Activated CD4-positive, alpha-beta memory T cell treated with anti-CD3 and anti-CD28 coated beads, Interleukin-2, amount 10 ng/mL, durations not matched to agents 7 days and 5 days (primary cell): ENCODE measurements around the gene OR4C45. TPM values are rescaled to one million over a fixed set of nuclear protein-coding genes. Genes with fewer than 3 reads are reported as not detected.
"Not testable (repeated sequence)": the region's sequence is repeated elsewhere in the genome, so short reads cannot be mapped to it uniquely, and the experiment has no call there.

Experiments
- CTCF ChIA-PET: fragments of 350-600 bp; sonication (Branson Sonifier 250); formaldehyde crosslinking; loops from one replicate; lab custom pipeline; 2021; ENCODE audit warnings: antibody characterized with exemption, inconsistent platforms; lab: Charles Lee
- POLR2A ChIA-PET: fragments of 350-600 bp; sonication (Branson Sonifier 250); formaldehyde crosslinking; loops from one replicate; lab custom pipeline; 2021; ENCODE audit warnings: antibody characterized with exemption; lab: Charles Lee
- DNase-seq: peaks from one replicate; pipeline ENCODE4 v3.0.0-alpha.2; 2020
- H3K27ac Mint-ChIP-seq: one replicate; pipeline ENCODE4 v1.8.0; 2021; ENCODE audit warnings: mild to moderate bottlenecking, mixed read lengths
- H3K27me3 Mint-ChIP-seq: one replicate; pipeline ENCODE4 v1.8.0; 2021; ENCODE audit warnings: mixed read lengths
- H3K36me3 Mint-ChIP-seq: one replicate; pipeline ENCODE4 v1.8.0; 2021; ENCODE audit warnings: low read depth, mixed read lengths
- H3K4me1 Mint-ChIP-seq: one replicate; pipeline ENCODE4 v1.8.0; 2021; ENCODE audit warnings: mixed read lengths
- H3K4me3 Mint-ChIP-seq: one replicate; pipeline ENCODE4 v1.8.0; 2021; ENCODE audit warnings: mild to moderate bottlenecking, mixed read lengths
- H3K9me3 Mint-ChIP-seq: one replicate; pipeline ENCODE4 v1.8.0; 2021; ENCODE audit warnings: mixed read lengths
- total RNA-seq, 2 experiments: library from RNA; stranded (reverse); gene quantifications; one replicate each; pipeline ENCODE4 v1.2.3, GENCODE V29; 2021

The OR4C45 gene
- not detected for total RNA-seq

DNA sequence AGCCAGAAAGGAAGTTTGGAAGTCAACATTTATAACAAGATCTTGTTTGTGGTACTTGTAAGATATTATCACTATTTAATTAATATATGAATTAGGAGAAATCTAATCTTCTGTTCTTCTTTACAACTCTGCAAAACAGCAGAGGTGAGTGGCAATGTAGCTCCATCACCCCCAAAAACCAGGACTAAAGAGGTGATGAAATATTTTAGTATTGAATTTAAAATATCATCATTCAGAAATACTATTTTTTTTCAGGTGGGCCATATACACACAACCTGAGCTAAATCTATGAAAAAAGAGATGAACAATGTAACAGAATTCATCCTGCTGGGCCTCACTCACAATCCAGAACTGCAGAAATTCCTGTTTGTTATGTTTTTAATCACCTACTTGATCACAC is at the start of gene OR4C45:
TSS of gene OR4C45 (plus strand) at position 301 of the 400 bp plus-strand sequence.
- Mint-ChIP-seq H3K4me1 (no peaks in the 10 kb centered on the region), H3K4me3 (no peak within 1 kb of the TSS), H3K9me3 (peaks cover 9% of the 10 kb centered on the region), H3K27me3 (no peaks in the 10 kb centered on the region), H3K36me3 (no peaks in the 10 kb centered on the region), H3K27ac (no peak within 1 kb of the TSS)
- DNase-seq = no peak
- POLR2A ChIA-PET = no interaction called here
- CTCF ChIA-PET = no interaction called here

DNA sequence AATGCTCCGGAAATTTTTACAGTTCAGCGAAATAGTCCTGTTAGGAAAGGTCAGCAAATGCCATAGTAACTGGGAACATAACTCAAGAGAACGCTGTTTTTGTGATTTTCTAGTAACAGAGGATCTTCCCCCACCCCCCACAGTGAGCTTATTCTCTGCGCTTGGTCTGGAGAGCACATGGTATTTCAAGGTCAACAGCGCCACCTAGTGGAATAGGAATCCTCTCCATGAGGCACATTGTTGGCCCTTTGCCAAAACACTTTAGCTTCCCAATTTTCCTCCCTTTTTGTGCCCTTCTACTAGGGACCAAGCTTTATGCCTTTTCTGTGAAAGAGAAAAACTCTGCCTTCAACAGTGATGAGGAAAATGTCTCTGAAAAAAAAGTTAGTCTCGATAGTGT is 37.1 kb upstream of the OR4C45 start:
- Mint-ChIP-seq H3K27me3 (no peaks in the 10 kb centered on the region), H3K4me1 (no peaks in the 10 kb centered on the region), H3K27ac (no peak overlapping the region), H3K4me3 (no peak overlapping the region), H3K36me3 (no peaks in the 10 kb centered on the region), H3K9me3 (peaks cover 3% of the 10 kb centered on the region)
- ChIA-PET CTCF (interaction anchor here (0.6 kb wide), 1 partner anchor 532 kb away, joined by 3 read pairs; no protein-coding TSS in a partner anchor), POLR2A (interaction anchor here (1.2 kb wide), 1 partner anchor 1688 kb away, joined by 3 read pairs; no protein-coding TSS in a partner anchor)
- peak; percentile 30 for DNase-seq

DNA sequence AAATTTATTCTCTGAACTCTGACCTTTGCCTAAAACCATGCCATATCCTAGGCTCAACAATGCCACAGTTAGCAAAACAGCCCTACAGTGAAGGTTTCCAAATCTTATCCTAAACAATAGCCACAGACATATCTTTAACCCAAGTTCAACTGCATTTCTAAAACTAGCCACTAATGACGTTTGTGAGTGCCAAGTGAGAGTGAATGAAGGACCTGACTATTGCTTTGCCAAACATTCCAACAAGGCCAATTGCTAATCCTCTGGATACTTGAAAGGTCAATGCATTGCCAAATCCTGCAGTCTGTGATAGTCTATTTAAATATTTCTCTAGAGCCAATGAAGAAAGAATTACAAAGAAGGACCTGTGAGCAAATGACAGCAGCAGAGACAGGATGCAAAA is 2.5 kb upstream of the OR4C45 start:
- ChIA-PET CTCF (no interaction called here), POLR2A (no interaction called here)
- no peaks in the 10 kb centered on the region for H3K36me3 Mint-ChIP-seq
- no peak overlapping the region for H3K4me3 Mint-ChIP-seq
- peaks cover 19% of the 10 kb centered on the region for H3K9me3 Mint-ChIP-seq
- no peak for DNase-seq
- no peaks in the 10 kb centered on the region for H3K27me3 Mint-ChIP-seq
- no peaks in the 10 kb centered on the region for H3K4me1 Mint-ChIP-seq
- H3K27ac Mint-ChIP-seq = no peak overlapping the region

DNA sequence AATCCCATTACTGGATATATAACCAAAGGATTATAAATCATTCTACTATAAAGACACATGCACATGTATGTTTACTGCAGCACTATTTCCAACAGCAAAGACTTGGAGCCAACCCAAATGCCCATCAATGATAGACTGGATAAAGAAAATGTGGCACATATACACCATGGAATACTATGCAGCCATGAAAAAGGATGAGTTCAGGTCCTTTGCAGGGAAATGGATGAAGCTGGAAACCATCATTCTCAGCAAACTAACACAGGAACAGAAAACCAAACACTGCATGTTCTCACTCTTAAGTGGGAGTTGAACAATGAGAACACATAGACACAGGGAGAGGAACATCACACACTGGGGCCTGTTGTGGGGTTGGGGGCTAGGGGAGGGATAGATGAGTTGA is 3.6 kb downstream of the OR4C45 start:
- H3K9me3 Mint-ChIP-seq, CTCF ChIA-PET: not testable (repeated sequence)

DNA sequence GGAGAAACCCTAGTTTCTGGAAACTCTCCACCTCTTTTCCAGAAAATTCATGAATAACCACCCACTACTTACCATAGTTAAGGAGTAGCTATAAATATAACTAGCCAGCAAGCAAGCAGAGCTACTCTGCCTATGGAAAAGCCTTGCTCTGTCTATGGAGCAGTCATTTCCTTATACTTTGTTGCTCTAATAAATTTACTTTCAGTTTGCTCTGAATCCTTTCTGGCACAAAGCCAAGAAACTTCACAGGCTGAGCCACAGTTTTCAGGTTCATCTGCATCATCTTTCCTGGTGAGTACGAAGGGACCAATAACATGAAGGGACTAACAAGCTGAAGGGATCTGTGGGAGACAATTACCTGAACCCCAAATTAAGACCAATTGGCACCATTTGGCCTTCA is 4.6 kb downstream of the OR4C45 start:
- Mint-ChIP-seq H3K4me3 (no peak overlapping the region), H3K4me1 (no peaks in the 10 kb centered on the region), H3K27ac (no peak overlapping the region), H3K9me3 (peaks cover 9% of the 10 kb centered on the region), H3K27me3 (no peaks in the 10 kb centered on the region), H3K36me3 (no peaks in the 10 kb centered on the region)
- CTCF ChIA-PET = no interaction called here
- no peak for DNase-seq
- POLR2A ChIA-PET = no interaction called here

More for the DNA sequence above, 3.6 kb downstream of the OR4C45 start:
- H3K27ac Mint-ChIP-seq, POLR2A ChIA-PET, DNase-seq, H3K4me1 Mint-ChIP-seq, H3K4me3 Mint-ChIP-seq, H3K36me3 Mint-ChIP-seq, H3K27me3 Mint-ChIP-seq: not testable (repeated sequence)

DNA sequence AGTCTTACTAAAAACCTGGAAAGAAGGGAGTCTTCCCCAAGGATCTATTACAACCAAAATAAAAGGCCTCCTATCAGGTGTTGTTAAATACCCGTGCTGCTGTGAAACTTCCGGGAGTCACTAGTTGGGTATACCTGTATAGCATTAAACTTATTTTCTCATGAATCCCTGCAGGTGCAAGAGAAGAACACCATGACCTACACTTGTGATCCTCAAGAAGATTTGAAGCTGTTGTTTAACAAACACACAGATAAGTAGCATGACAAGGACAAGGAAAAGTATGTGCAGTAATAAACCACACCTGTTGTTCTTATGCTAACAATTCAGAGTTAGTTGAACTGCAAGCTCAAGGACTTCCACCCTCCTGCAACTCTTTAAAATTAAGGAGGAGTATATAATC is 12.0 kb downstream of the OR4C45 start:
- no peak overlapping the region for H3K4me3 Mint-ChIP-seq
- ChIA-PET POLR2A (no interaction called here), CTCF (no interaction called here)
- H3K36me3 Mint-ChIP-seq = no peaks in the 10 kb centered on the region
- H3K4me1 Mint-ChIP-seq = no peaks in the 10 kb centered on the region
- no peaks in the 10 kb centered on the region for H3K9me3 Mint-ChIP-seq
- no peak for DNase-seq
- no peak overlapping the region for H3K27ac Mint-ChIP-seq
- no peaks in the 10 kb centered on the region for H3K27me3 Mint-ChIP-seq

DNA sequence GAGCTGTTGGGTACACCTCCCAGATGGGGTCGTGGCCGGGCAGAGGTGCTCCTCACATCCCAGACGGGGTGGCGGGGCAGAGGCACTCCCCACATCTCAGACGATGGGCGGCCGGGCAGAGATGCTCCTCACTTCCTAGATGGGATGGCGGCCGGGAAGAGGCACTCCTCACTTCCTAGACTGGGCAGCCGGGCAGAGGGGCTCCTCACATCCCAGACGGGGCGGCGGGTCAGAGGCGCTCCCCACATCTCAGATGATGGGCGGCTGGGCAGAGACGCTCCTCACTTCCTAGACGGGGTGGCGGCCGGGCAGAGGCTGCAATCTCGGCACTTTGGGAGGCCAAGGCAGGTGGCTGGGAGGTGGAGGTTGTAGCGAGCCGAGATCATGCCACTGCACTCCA is 30.4 kb downstream of the OR4C45 start:
- H3K36me3 Mint-ChIP-seq, H3K4me3 Mint-ChIP-seq, DNase-seq, H3K27ac Mint-ChIP-seq, H3K4me1 Mint-ChIP-seq, CTCF ChIA-PET, H3K27me3 Mint-ChIP-seq, POLR2A ChIA-PET: not testable (repeated sequence)
- H3K9me3 Mint-ChIP-seq = peaks cover 13% of the 10 kb centered on the region

DNA sequence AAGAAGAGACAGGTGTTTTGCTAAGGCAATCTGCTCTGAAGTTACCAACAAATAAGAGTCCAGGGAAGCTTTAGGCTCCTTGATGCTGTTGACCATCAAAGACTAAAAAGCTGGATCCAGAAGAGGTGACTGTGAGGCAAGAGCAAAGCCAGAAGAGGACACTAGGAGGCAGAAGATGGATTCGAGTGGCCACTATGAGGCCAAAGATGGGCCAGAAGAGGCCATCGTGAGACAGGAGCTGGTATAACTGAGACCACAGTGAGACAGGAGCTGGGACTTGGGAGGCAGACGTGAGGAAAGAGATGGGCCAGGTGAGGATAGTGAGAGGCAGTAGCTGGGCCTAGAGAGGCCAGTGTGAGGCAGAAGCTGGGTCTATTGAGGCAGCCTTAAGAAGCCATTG is 37.7 kb downstream of the OR4C45 start:
- ChIA-PET POLR2A (no interaction called here), CTCF (no interaction called here)
- Mint-ChIP-seq H3K27me3 (no peaks in the 10 kb centered on the region), H3K36me3 (no peaks in the 10 kb centered on the region), H3K4me1 (no peaks in the 10 kb centered on the region), H3K9me3 (peaks cover 41% of the 10 kb centered on the region), H3K4me3 (no peak overlapping the region), H3K27ac (no peak overlapping the region)
- no peak for DNase-seq

DNA sequence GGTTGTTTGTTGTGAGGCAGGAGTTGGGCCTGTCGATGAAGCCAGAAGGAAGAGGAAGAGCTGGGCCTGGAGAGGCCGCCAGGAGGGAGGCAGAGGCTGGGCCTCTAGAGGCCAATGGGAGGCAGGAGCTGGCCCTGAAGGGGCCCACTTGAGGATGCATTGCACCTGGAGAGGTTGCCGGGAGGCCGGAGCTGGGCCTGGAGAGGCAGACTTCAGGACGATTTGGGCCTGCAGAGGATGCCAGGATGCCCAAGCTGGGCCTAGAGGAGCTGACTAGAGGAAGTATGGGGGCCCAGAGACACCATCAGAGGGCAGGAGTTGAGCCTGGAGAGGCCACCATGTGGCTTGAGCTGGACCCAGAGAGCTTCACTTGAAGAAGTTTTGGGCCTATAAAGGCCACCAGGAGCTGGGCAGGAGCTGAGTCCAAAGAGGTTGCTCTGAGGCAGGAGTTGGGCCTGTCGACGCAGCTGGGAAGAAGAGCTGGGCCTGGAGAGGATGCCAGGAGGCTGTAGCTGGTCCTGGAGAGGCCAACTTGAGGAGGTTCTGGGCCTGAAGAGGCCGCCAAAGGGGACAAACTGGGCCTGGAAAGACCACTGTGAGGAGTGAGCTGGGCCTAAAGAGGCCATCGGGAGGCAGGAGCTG is 39.0 kb downstream of the OR4C45 start:
- Mint-ChIP-seq H3K4me3 (no peak overlapping the region), H3K9me3 (peaks cover 47% of the 10 kb centered on the region), H3K27me3 (no peaks in the 10 kb centered on the region), H3K4me1 (no peaks in the 10 kb centered on the region), H3K36me3 (no peaks in the 10 kb centered on the region), H3K27ac (no peak overlapping the region)
- CTCF ChIA-PET = no interaction called here
- no peak for DNase-seq
- POLR2A ChIA-PET = no interaction called here

DNA sequence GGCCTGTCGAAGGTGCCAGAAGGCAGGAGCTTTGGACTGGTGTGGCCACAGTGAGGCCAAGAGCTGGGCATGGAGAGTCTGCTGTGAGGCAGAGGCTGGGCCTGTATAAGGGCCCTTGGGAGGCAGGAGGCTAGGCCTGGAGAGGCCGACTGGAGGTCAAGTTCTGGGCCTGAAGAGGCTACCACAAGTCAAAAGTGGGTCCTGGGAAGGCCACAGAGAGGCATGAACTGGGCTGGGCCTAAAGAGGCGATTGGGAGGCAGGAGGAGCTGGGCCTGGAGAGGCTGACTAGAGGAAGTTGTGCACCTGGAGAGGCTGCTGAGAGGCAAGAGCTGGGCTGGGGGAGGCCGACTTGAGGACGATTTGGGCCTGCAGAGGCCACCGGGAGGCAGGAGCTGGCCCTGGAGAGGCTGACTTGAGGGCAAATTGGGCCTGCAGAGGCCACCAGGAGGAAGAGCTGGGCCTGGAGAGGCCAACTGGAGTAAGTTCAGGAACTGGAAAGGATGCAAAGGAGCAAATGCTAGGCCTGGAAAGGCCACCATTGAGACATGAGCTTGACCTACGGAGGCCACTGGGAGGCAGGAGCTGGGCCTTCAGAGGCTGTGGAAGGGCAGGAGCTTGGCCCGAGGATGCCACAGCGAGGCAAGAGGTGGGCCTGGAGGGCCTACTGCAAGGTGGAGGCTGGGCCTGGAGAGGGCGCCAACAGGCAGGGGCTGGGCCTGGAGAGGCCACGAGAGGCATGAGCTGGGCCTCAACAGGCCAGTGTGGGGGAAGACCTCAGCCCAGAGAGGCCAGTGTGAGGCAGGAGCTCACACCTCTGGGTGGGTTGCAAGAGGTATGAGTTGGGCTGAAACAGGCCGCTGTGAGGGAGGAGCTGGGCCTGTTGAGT is 39.8 kb downstream of the OR4C45 start:
- no peaks in the 10 kb centered on the region for H3K4me1 Mint-ChIP-seq
- CTCF ChIA-PET = no interaction called here
- no peak overlapping the region for H3K4me3 Mint-ChIP-seq
- H3K27me3 Mint-ChIP-seq = no peaks in the 10 kb centered on the region
- H3K27ac Mint-ChIP-seq = no peak overlapping the region
- POLR2A ChIA-PET = no interaction called here
- no peak for DNase-seq
- no peaks in the 10 kb centered on the region for H3K36me3 Mint-ChIP-seq
- peaks cover 51% of the 10 kb centered on the region for H3K9me3 Mint-ChIP-seq

DNA sequence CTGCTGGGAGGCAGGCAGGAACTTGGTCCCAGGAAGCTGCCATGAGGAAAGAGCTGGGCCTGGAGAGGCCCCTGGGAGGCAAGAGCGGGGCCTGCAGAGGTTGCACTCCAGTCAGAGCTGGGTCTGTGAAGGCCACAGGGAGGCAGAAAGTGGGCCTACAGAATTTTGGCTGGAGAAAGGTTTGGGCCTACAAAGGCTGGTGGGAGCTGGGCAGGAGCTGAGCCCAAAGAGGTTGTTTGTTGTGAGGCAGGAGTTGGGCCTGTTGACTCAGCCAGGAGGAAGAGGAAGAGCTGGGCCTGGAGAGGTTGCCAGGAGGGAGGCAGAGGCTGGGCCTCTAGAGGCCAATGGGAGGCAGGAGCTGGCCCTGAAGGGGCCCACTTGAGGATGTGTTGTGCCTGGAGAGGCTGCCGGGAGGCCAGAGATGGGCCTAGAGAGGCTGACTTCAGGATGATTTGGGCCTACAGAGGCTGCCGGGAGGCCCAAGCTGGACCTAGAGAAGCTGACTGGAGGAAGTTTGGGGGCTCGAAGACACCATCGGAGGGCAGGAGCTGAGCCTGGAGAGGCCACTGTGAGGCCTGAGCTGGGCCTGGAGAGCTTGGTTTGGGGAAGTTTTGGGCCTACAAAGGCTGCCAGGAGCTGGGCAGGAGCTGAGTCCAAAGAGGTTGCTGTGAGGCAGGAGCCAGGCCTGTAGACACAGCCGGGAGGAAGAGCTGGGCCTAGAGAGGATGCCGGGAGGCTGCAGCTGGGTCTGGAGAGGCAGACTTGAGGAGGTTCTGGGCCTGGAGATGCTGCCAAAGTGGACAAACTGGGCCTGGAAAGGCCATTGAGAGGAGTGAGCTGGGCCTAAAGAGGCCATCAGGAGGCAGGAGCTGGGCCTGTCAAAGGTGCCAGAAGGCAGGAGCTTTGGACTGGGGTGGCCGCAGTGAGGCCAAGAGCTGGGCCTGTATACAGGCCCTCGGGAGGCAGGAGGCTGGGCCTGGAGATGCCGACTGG is 40.7 kb downstream of the OR4C45 start:
- no peak overlapping the region for H3K4me3 Mint-ChIP-seq
- no peaks in the 10 kb centered on the region for H3K27me3 Mint-ChIP-seq
- no peak overlapping the region for H3K27ac Mint-ChIP-seq
- H3K36me3 Mint-ChIP-seq = no peaks in the 10 kb centered on the region
- no peaks in the 10 kb centered on the region for H3K4me1 Mint-ChIP-seq
- ChIA-PET CTCF (no interaction called here), POLR2A (no interaction called here)
- H3K9me3 Mint-ChIP-seq = peaks cover 50% of the 10 kb centered on the region
- no peak for DNase-seq

DNA sequence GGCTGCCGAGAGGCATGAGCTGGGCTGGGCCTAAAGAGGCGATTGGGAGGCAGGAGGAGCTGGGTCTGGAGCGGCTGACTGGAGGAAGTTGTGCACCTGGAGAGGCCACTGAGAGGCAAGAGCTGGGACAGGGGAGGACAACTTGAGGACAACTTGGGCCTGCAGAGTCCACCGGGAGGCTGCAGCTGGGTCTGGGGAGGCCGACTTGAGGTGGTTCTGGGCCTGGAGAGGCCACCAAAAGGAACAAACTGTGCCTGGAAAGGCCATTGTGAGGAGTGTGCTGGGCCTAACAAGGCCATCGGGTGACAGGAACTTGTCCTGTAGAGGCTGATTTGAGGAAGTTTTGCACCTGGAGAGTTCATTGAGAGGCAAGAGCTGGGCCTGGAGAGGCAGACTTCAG is 41.5 kb downstream of the OR4C45 start:
- no peak overlapping the region for H3K4me3 Mint-ChIP-seq
- H3K27ac Mint-ChIP-seq = no peak overlapping the region
- H3K4me1 Mint-ChIP-seq = no peaks in the 10 kb centered on the region
- H3K27me3 Mint-ChIP-seq = no peaks in the 10 kb centered on the region
- H3K36me3 Mint-ChIP-seq = no peaks in the 10 kb centered on the region
- H3K9me3 Mint-ChIP-seq = peaks cover 48% of the 10 kb centered on the region
- ChIA-PET CTCF (no interaction called here), POLR2A (no interaction called here)
- DNase-seq = no peak

DNA sequence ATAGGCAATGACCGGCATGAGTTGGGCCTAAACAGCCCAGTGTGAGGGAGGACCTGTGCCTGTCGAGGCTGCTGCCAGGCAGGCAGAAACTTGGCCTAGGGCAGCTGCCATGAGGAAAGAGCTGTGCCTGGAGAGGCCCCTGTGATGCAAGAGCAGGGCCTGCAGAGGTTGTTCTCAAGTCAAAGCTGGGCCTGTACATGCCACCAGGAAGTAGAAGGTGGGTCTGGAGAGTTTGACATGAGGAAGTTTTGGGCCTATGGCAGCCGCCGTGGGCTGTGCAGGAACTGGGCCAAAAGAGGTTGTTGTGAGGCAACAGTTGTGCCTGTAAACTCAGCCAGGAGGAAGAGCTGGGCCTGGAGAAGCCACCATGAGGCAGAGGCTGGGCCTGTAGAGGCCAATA is 43.2 kb downstream of the OR4C45 start:
- ChIA-PET POLR2A (no interaction called here), CTCF (no interaction called here)
- Mint-ChIP-seq H3K4me3 (no peak overlapping the region), H3K4me1 (no peaks in the 10 kb centered on the region), H3K9me3 (peaks cover 40% of the 10 kb centered on the region), H3K36me3 (no peaks in the 10 kb centered on the region), H3K27ac (no peak overlapping the region), H3K27me3 (no peaks in the 10 kb centered on the region)
- no peak for DNase-seq
